HL-60 (cell line): ENCODE data around the gene FGFR3.

ENCODE experiments used
- POLR2AphosphoS5 ChIP-seq: IDR thresholded peaks from 2 replicates; pipeline ENCODE4 v1.6.1; 2012; ENCODE audit warnings: low read depth
- TF ChIP-seq, protein P1 (sequence below): IDR thresholded peaks from 2 replicates; pipeline ENCODE4 v1.6.1; 2012; ENCODE audit warnings: low read depth; ENCODE audit not compliant: insufficient replicate concordance

GRCh38 chr4:1851575-1852410, 58.7 kb downstream of the FGFR3 start:
- TF ChIP-seq, protein P1, sequence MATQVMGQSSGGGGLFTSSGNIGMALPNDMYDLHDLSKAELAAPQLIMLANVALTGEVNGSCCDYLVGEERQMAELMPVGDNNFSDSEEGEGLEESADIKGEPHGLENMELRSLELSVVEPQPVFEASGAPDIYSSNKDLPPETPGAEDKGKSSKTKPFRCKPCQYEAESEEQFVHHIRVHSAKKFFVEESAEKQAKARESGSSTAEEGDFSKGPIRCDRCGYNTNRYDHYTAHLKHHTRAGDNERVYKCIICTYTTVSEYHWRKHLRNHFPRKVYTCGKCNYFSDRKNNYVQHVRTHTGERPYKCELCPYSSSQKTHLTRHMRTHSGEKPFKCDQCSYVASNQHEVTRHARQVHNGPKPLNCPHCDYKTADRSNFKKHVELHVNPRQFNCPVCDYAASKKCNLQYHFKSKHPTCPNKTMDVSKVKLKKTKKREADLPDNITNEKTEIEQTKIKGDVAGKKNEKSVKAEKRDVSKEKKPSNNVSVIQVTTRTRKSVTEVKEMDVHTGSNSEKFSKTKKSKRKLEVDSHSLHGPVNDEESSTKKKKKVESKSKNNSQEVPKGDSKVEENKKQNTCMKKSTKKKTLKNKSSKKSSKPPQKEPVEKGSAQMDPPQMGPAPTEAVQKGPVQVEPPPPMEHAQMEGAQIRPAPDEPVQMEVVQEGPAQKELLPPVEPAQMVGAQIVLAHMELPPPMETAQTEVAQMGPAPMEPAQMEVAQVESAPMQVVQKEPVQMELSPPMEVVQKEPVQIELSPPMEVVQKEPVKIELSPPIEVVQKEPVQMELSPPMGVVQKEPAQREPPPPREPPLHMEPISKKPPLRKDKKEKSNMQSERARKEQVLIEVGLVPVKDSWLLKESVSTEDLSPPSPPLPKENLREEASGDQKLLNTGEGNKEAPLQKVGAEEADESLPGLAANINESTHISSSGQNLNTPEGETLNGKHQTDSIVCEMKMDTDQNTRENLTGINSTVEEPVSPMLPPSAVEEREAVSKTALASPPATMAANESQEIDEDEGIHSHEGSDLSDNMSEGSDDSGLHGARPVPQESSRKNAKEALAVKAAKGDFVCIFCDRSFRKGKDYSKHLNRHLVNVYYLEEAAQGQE, result no peak
- no peak for TF ChIP-seq POLR2AphosphoS5
